Retina (tissue), 1 donor: ENCODE measurements around the gene NAV3.

Experiments
- DNase-seq: peaks from one replicate; pipeline ENCODE4 v3.0.0-alpha.2; 2016

NAV3 gene

GRCh38 chr12:77830583-77831351 lies at the start of gene NAV3:
Gene NAV3 (plus strand): TSS chr12:77830894. CDS start chr12:77831462, 568 bp downstream.
- DNase-seq: no peak

GRCh38 chr12:77782034-77782433 lies 48.7 kb upstream of the NAV3 start:
- no peak for DNase-seq

- no peak for DNase-seq
These were observed 47.9 kb upstream of the NAV3 start for GRCh38 chr12:77782766-77783165.

DNA sequence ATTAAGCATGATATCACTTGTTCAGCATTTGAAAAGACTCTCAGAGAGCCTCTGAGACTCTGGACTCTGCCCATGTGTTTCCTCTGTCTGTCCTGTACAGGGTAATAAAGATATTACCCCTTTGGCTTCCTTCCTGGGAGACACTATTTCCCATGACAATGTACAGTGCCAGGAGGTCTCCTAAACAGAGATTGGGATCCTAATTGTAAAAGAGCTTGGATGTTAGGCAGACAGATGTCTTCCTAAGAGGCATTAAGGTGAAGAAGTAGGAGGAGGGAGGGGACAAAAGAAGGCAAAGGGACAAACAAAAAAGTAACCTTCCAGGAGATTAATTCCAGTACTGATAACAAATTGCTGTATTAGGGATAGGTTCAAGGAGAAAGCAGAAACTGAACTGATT lies 45.5 kb upstream of the NAV3 start:
- DNase-seq: no peak

DNA sequence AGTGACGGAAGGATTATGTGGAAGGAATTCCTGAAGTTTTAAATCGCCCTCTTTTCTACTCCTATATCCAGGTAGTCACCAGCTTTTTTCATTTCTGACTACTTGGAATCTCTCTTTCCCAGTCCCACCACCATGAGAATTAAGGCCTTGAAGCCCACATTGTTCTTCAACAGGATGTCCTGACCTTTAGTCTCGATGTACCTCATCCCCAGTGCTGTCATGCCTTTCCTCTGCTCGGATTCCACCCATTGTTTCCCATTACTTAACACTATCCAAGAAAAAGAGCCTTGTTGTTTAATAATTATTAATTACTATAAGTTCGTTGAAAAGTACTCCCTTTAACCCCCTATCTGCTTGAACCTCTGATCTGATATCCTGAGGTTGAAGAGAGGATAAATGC lies 44.0 kb upstream of the NAV3 start:
- DNase-seq: no peak

GRCh38 chr12:77788231-77789168 lies 42.2 kb upstream of the NAV3 start:
- no peak for DNase-seq

DNA sequence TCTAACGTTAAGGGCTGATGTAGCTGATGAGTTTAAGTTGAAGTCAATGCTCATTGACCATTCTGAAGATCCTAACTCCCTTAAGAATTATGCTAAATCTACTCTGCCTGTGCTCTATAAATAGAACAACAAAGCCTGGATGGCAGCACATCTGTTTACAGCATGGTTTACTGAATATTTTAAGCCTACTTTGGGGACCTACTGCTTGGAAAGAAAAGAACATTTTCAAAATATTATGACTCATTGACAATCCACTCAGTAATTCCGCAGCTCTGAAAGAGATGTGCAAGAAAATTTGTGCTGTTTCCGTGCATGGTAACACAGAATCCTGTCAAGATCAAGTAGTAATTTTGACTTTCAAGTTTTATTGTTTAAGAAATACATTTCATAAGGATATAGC lies 35.0 kb upstream of the NAV3 start:
- no peak for DNase-seq

DNA sequence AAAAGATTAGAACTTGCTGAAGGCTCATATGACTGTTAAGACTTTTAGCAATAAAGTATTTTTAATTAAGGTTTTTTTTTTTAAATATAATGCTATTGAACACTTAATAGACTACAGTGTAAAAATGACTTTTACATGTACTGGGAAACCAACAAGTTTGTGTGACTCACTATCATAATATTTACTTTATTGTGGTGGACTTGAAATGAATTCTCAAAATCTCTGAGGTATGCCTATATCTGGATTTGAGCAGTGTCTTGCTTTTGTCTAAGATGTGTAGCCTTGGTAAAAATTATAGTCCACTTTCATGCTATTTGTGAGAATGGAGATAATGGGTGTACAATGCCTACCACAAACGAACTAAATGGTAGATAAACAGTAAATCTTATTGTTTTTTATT lies 33.9 kb upstream of the NAV3 start:
- DNase-seq: no peak

- DNase-seq: no peak
These were observed 30.2 kb upstream of the NAV3 start for GRCh38 chr12:77800501-77800900.

GRCh38 chr12:77808534-77808933 lies 22.2 kb upstream of the NAV3 start:
- no peak for DNase-seq

DNA sequence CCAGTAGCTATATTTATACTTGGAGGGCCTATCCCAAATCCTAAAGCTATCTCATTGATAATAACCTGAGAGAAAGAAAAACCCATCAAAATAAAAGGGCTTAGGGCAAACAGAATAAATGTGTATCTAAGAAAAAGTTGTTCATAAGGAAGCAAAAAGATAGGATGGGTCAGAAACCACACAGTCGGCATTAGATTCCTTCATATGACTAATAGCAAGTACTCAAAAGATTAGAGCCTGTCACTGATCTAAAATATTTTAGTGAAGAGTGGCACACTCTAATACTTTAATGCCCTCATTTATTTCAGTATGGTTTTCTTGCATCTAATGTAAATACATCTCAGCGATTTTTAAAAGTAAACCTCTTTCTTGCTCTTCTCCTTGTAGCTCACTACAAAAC lies 17.1 kb upstream of the NAV3 start:
- no peak for DNase-seq

- DNase-seq: no peak
These were observed 16.3 kb upstream of the NAV3 start for GRCh38 chr12:77814386-77814785.

- no peak for DNase-seq
These were observed 14.5 kb upstream of the NAV3 start for GRCh38 chr12:77816196-77816595.

GRCh38 chr12:77817276-77817675 lies 13.4 kb upstream of the NAV3 start:
- no peak for DNase-seq

- DNase-seq: no peak
These were observed 12.3 kb upstream of the NAV3 start for GRCh38 chr12:77818351-77818750.

- DNase-seq: no peak
These were observed 8.9 kb upstream of the NAV3 start for GRCh38 chr12:77821699-77822203.

DNA sequence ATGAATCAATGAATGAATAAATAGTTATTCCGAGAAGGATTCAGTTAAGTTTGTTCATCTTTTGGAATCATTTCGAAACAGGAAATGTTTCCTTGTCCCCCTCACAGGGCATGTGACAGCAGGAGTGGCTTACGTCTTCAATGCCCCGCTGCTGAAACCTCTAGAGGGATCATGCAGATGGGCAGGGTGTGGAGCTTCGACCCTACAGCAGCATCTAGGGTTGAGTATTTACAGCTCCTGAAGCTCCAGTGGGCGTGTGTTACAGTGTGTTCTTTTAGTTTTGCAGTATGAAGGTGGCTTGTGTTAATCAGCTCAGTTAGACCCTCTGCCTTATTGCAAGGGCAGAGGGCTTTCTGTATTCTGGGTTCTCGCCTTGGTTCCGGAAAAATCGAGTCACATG lies 2.6 kb downstream of the NAV3 start:
- no peak for DNase-seq

DNA sequence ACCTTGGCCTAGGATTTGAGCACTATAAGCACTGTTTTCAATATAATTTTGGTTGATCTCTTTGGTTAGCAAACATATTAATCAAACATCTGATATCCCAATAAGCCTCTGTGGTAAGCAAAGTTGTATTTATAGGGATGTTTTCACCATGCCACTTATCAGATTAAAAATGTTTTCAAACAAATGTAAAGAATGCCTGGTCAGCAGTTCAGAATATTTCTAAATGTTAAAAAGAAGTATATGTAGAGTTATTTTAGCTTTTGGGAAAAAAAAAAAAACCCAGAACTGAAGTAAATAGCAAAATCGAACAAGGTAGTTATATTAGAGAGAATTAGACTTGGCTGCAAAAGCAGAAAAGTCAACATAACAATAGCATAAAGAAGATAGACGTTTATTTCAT lies 3.9 kb downstream of the NAV3 start:
- DNase-seq: no peak

DNA sequence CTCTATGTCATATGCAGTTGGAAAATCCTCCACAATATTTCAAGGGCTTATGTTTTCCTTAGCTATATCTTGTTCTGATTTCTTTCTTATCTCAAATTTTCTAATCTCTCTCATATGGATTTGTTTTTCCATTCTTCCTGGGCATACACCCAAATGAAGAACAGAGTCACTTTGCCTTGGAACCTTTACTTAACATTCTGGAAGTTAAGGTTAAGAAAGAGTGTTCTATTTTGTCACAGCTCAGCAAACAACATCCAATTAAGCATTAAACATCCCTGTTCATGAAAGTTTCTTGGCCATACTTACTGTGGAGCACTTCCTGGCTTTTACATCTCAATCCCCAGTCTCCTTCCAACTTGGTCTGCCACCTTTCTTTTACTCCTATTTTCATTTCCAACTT lies 5.3 kb downstream of the NAV3 start:
- no peak for DNase-seq

- no peak for DNase-seq
These were observed 7.2 kb downstream of the NAV3 start for GRCh38 chr12:77837876-77838291.

DNA sequence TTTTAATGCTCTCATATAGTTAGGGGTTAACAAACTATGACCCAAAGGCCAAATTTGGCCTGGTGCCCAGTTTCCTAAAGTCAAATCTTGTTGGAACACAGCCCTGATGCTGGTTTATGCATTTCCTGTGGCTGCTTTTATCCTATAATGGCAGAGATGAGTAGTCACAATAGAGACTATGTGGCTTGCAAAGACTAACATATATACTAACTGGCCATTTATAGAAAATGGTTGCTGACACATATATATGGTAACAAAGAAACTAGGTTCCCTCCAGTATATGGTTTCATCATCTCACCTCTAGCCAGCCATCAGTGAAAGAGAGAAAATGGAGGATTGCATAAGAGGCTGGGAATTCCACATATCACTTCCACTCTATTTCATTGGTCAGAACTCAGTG lies 10.8 kb downstream of the NAV3 start:
- no peak for DNase-seq

DNA sequence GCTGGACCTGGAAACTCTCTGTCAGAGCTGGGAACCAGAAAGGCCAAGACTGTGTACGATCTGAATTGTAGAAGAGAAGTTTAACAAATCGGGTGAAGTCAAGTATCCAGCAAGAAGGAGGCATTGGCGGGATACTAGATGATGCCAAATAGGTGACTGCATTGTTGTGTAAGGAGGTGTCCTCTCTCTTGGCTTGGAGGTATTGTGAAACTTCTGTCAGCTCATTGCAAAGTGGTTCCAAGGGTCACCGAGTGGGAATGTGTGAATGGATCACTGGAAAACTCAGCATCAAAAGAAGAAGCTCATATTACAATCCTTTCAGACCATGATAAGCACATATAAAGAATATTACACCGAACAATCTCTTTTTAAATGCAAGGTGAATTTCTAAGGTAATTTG lies 11.7 kb downstream of the NAV3 start:
- no peak for DNase-seq

DNA sequence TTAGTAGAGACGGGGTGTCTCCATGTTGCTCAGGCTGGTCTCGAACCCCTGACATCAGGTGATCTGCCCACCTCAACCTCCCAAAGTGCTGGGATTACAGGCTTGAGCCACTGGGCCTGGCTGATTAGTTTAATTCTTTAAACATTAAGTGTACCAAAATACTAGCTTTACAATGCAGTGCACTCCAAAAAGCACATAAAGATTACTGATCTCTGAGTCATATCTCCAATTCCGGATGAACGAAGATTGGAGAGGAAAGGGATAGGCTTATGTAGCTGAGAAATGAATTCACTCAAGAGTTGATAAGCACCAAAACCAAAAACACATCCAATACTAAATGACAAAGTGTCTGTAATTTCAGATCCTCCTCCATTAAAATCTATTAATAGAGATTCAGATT lies 15.1 kb downstream of the NAV3 start:
- DNase-seq: no peak

DNA sequence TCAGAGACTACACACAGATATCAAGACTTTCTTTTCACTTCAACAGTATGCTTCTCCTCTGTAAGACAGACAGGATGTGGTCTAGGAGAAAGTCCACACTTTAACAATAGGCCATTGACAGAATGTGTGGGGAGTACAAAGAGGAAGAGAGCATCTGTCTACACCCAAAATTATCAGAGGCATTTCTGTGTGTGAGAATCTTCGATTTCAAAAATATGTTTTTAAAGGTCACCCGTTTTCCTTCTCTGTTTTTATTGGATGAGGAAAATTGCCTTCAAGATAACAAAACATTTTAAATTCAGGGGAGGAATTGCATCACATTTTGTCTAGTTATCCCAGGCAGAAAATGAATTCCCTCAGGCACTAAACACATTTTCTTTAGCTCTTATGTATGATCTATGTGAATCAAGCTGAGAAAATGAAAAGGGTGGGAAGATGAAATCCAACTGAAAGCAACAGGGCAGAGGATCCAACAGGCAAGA lies 16.4 kb downstream of the NAV3 start:
- DNase-seq: no peak
